Astrocyte (in vitro differentiated cells and primary cell): ENCODE measurements around the gene FNDC3B.

Experiments
- CTCF ChIP-seq: IDR thresholded peaks from 2 replicates; pipeline ENCODE4 v1.5.1; 2011; ENCODE audit warnings: low read depth, mild to moderate bottlenecking, inconsistent platforms, low read length, moderate library complexity; ENCODE audit not compliant: insufficient read depth
- EZH2 ChIP-seq: IDR thresholded peaks from 2 replicates; pipeline ENCODE4 v1.6.1; 2012; ENCODE audit warnings: mild to moderate bottlenecking, low read length, inconsistent platforms; ENCODE audit not compliant: insufficient read depth

DNA sequence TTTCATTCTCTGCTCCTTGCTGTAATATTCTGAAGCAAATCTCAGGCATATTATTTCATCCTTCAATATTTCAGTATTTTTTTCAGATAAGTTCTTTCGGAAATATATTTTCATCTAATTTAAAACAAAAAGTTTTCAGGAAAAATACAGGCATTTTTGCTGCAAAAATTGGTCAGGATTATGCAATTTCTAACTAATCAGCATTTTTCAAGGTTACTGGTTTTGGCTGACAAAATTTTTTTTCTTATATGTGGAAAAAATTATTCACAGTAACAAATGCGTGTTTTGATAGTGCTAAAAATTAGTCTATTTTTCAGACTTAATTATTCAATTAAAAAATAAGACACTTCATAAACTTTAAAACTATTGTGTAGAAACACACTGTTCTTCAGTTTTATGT lies 31.4 kb downstream of the FNDC3B start:
- no peak for TF ChIP-seq CTCF
- no peak for TF ChIP-seq EZH2
